B cell (primary cell): ENCODE measurements around the gene CTIF.

Experiments used
- EZH2 ChIP-seq: IDR thresholded peaks from 2 replicates; pipeline ENCODE4 v1.6.1; 2012; ENCODE audit warnings: borderline replicate concordance, low read depth, mild to moderate bottlenecking, moderate library complexity, low read length; ENCODE audit not compliant: insufficient read depth, poor library complexity, severe bottlenecking
- TF ChIP-seq, protein P1 (sequence below): fragments of 200-600 bp; IDR thresholded peaks from one replicate; pipeline ENCODE4 v1.8.0; 2022; ENCODE audit warnings: antibody characterized with exemption, mild to moderate bottlenecking

DNA sequence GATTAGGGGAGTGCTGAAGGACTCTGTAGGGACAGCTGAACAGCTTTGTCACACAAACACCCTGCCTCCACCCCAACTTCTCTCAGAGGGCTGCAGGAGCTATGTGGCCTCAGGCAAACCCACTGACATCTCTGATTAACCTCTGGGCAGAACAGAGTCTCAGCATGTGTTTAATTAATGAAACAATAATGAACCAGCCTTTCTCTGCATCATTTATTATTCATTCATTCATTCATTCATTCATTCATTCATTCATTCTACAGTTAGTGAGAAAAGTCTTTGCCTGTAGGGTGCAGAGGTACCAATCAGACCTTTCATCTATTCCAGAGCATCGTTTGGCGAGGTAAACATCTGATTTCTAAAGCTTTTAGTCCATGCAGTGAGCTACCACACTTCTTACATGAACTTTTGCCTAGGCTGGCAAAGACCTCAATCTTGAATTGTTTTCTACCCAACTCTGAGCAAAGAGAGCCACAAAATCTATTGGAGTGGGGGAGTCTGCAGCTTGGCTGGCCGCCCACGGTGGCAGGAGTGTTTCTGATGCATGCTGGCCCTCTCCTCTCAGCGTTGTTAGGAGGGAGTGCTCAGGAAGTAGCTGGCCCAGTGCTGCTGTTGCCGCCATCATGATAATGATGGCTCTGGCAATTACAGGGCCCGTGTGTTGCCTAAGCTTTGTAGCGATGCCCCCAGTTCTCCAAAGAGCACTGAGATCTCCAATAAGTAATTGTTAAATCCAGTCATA lies 213.1 kb downstream of the CTIF start:
- TF ChIP-seq EZH2: no peak
- TF ChIP-seq, protein P1, sequence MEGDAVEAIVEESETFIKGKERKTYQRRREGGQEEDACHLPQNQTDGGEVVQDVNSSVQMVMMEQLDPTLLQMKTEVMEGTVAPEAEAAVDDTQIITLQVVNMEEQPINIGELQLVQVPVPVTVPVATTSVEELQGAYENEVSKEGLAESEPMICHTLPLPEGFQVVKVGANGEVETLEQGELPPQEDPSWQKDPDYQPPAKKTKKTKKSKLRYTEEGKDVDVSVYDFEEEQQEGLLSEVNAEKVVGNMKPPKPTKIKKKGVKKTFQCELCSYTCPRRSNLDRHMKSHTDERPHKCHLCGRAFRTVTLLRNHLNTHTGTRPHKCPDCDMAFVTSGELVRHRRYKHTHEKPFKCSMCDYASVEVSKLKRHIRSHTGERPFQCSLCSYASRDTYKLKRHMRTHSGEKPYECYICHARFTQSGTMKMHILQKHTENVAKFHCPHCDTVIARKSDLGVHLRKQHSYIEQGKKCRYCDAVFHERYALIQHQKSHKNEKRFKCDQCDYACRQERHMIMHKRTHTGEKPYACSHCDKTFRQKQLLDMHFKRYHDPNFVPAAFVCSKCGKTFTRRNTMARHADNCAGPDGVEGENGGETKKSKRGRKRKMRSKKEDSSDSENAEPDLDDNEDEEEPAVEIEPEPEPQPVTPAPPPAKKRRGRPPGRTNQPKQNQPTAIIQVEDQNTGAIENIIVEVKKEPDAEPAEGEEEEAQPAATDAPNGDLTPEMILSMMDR: no peak
